Stimulated activated CD8-positive, alpha-beta memory T cell treated with anti-CD3 and anti-CD28 coated beads, Interleukin-2, amount 100 ng/mL, for 48 hours (primary cell): ENCODE results near the gene NCAN.
"Not testable (repeated sequence)": the region's sequence is repeated elsewhere in the genome, so short reads cannot be mapped to it uniquely, and the experiment has no call there.

Experiments used
- DNase-seq, 2 donors: peaks; one replicate each; pipeline ENCODE4 v3.0.0-alpha.2; 2020; ENCODE audit warnings: low read depth in 2 of 2

The NCAN gene

DNA sequence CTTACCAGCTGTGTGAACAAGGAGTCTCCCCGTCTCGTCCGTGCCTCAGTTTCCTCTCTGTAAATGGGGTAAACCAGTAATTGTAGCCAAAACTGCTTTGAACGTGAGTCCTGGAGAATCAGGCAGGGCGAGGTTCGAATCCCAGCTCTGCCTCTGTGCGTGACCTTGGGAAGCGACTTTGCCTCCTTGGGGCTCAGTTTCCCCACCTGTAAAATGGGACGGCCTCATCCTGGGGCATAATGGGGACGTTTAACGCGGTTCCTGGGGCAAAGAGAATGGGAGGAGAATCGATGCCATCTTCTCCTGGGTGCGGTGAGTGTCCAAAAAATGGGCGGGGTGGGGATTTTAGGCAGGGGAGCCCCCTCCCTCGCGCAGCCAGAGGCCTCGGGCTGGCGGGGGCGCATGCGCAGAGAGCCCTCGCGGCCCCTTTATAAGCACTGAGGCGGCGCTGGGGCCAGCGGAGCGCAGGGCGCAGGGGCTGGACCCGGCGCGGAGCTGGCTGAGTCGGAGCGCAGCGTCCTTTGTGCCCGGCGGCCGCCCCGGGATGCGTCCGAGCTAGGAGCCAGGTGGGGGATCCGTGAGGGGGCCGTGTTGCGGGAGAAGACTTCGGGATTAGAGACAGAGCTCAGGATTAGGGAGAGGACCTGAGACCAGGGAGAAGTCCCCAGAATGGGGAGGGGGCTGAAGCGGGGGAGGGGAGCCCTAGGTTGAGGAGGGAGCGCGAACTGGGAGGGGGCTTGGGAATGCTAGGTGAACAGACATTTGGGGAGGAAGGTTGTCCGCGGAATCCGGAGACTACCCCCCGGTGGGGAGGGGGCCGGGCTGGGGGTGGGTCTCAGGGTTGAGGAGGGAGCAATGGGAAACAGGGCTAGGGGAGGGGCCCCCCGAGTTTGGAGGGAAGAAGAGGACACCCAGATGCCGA is at the start of gene NCAN:
TSS of gene NCAN (plus strand) at position 460 of the 922 bp plus-strand sequence. CDS start 4,996 bp downstream, outside the sequence.
- DNase-seq, result no peak

- DNase-seq, result no peak
These were observed 49.3 kb upstream of the NCAN start for GRCh38 chr19:19162495-19162894.

- no peak for DNase-seq
These were observed 46.4 kb upstream of the NCAN start for GRCh38 chr19:19165396-19165795.

- no peak for DNase-seq
These were observed 44.1 kb upstream of the NCAN start for GRCh38 chr19:19167612-19168011.

DNA sequence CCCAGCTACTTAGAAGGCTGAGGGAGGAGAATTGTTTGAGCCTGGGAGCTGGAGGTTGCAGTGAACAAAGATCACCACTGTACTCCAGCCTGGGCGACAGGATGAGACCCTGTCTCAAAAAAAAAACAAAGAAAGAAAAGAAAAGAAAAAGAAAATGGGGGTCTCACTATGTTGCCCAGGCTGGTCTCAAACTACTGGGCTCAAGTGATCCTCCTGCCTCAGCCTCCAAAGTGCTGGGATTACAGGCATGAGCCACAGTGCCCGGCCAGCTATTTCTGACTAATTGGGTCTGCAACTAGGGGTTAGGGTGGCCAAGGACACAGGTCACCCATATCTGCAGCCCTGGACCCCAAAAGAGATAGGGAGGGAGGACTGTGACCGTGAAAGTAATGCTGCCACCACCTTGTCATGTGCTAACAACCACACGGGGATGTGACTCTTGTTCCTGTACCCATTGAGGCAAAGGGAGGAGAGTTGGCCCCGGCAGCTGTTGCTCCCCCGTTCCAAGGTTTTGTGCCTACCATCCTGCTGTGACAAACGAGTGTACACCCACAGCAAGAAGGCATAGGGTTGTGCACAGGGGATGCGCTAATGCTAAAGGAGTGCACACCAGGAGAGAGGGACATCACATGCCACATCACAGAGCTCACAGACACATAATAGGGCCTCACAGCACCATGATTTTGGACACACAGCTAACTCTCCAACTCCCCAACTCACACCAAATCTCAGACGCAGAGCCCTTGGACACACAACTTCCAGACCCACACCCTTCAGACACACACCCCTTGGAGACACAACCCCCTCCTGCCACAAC is 42.3 kb upstream of the NCAN start:
- DNase-seq, result no peak

- DNase-seq, result peak; percentile 69 to 75
These were observed 41.5 kb upstream of the NCAN start, which contains the start of gene MEF2B for GRCh38 chr19:19170053-19170872. Gene MEF2B, minus strand, starts transcription at chr19:19170263. Its CDS starts 19,528 bp downstream, at chr19:19150735.

- no peak for DNase-seq
These were observed 40.7 kb upstream of the NCAN start for GRCh38 chr19:19170873-19171672.

DNA sequence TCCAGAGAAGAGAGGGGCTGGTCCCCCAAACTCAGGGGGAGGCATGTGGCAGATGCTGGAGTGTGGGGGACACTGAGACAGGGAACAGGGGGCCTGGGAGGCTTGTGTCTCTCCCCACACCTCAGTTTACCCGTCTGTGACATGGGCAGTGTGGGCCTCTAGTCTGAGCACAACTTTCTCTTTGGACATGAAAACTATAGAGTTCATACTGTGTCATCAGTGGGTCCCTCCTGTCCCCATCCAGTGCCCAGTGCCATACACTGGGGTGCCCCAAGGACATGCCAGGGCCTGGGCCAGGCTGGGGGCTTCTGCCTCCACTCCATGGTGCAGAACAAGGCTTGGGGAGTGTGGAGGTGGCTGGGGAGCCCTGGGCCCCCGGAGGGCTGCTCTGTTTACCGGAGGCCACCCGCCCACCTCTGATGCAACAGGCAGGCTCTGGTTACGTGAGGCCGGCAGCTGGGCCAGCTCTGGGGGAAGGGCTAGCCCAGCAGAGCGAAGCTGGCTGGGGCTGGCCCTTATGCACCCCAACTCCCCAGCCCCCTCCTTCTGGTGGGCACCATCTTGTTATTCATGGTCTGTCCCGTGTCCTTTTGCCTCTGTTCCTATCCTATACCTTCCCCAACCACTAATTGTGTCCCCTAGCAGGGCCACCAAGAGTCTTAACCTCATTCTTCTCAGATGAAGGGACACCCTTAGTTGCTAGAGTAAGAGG is 39.8 kb upstream of the NCAN start:
- no peak for DNase-seq

DNA sequence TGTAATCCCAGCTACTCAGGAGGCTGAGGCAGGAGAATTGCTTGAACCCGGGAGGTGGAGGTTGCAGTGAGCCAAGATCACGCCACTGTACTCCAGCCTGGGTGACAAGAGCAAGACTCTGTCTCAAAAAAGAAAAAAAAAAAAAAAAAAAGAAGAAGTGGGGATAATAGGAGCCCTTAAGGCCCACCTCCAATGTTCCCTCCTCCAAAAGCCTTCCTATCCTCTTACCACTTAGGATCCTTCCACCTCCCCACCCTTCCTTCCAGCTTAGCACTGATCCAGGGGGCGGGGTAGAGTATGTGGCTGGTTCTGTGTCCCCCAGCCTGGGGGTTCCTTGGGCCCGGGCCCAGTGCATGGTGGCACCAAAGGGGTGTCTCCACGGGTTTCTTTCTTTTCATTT is 38.5 kb upstream of the NCAN start:
- not testable (repeated sequence) for DNase-seq

GRCh38 chr19:19176950-19177349 is 34.8 kb upstream of the NCAN start:
- no peak for DNase-seq

DNA sequence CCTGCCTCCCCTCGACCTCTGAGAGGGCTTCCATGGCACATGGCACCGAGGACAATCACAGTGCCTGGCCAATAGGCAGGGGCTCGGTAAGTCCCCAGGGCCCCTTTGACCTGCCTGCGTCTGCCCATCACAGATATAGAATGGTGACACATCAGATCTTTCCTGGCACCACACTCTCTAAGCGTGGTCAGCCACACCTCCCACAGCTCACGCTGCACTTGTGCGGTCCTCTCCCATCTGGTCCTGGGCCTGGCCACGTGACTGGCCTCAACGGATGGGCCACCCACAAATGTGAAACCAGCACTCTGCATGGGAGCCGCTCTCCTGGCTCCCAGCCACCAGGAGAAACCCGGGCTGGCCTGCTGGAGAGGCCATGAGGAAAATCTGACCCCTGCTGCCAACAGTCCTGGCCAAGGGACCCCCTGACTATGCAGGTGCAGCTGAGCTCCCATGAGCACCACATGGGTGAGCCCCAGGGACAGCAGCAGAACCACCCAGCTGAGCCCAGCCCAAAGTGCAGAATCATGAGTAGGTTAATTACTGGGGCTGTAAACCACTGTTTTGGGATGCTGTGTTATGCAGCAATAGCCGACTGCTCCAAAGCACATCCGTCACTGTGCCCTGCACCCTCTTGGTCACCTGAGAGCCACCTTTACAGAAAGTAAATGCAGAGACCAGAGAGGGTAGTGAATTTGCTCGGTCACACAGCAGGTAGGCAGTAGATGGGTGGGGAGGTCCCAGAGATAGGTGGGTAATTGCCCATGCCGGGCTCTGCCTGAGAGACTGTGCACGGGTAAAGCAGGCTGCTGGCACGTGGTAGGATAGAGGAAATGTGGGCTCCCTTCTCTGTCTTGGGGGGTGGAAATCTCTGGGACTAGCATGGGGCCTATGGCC is 32.0 kb upstream of the NCAN start:
- DNase-seq, result no peak

- DNase-seq, result no peak
These were observed 30.2 kb upstream of the NCAN start for GRCh38 chr19:19181488-19181998.

DNA sequence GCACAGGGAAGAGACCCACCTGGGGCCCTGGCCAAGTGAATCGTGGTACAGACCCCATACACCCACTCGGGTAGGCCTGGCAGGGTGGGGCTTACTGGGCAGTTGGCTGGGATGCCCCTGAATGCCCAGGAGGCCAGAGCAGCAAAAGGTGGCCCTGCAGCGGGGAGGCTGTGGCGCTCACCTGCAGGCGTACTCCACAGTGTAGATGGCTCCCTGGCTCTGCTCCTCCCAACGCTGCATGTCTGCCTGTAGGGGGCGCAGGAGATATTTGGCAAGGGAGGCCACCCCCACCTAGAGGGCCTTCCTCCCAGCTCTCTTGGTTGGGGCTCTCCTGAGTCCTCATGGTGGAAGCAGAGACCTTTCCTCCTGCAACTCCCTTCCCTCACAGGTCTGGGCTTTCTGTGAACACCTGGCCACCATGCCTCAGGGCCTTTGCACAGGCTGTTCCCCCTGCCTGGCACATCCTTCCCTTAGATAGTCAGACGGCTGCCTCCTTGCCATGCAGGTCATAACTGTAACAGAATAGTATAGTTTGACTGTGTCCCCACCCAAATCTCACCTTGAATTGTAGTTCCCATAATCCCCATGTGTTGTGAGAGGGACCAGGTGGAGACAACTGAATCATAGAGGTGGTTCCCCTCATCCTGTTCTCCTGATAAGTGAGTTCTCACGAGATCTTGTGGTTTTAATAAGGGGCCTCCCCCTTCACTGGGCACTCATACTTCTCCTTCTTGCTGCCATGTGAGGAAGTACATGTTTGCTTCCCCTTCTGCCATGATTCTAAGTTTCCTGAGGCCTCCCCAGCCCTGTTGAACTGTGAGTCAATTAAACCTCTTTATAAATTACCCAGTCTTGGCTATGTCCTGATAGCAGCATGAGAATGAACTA is 25.7 kb upstream of the NCAN start:
- peak; percentile 26 to 30 for DNase-seq

- DNase-seq, result no peak
These were observed 25.0 kb upstream of the NCAN start for GRCh38 chr19:19186742-19187141.

GRCh38 chr19:19191768-19192077 is 20.0 kb upstream of the NCAN start:
- no peak for DNase-seq

DNA sequence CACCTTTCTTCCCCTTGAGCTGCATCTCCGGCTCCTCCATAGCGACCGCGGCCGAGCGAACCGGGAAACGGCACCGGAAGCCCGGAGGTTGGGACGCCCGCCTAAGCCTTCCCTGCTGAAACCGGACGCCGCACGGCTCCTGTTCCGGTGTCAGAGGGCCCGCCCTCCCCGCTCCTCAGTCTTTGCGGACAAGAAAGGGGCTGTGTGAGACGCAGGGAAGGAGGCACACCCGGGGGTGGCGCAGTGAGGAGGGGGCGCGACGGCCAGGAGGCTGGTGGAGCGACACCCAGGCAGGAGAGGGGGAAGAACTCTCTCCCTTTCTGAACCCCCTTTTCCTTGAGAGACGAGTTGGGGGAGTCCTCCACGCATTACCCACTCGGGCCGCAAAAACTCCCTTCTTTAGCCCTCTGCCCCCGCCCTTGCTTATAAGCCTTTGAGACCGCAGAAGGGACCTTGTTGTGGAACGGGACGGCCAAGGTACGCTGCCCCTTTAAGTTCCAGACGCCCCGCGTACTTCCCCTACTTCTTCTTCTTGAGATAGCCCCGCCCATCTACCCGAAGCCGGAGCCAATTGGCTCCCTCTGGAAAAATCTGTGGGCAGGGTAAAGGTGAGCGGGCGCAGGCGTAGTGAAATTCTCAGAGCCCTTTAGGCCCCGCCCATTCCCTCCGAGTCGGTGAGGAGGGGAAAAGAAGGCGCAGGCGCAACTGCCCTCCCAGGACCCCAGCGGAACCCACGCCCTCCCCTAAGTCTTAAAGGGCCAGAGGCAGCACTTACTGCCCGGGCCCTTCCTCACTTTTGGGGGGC is 19.5 kb upstream of the NCAN start, which contains the start of the genes BORCS8 and RFXANK:
TSS of gene BORCS8 (minus strand) at position 75 of the 805 bp plus-strand sequence. CDS start at position 40, 35 bp downstream.
TSS of gene RFXANK (plus strand) at position 181 of the 805 bp plus-strand sequence. CDS start 1,689 bp downstream, outside the sequence.
- DNase-seq, result peak; percentile 96 to 98

DNA sequence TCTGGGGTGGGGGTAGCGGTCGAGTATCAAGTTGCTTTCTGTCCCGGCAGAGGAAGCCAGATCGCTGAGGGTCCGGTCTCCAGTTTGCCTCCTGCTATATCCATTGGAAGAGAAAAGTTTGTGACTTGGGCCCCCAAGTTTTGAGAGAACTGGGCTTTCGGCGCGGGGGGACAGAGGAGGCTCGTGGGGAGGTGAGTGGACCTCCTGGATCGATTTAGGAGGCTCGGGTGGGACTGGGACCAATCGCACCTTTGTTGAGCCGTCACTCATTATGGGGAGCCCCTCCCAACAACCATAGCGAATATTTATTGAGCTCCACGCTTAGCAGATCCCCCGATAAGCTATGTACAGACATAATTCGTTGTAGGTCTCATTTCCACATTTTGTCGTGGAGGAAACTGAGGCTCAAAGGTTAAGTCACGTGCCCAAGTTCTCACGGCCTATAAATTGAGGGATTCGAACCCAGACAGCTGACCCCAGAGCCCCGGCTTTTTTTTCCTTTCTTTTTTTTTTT is 18.8 kb upstream of the NCAN start:
- no peak for DNase-seq
